IMR-90 (cell line): ENCODE results near the gene MSL3. TPM values are rescaled to one million over a fixed set of nuclear protein-coding genes. Genes with fewer than 3 reads are reported as not detected.

Experiments
- ATAC-seq: fragments of 200-7000 bp; cut with Tn5 transposase; 2 replicates; pipeline ENCODE4 v1.9.1; 2020; ENCODE audit warnings: low read depth, mild to moderate bottlenecking, moderate library complexity
- BruUV-seq: library from RNA; stranded (reverse); fragments of 400-500 nt; replicated peaks from 2 replicates; lab custom pipeline; 2021; lab: Mats Ljungman, UMichigan
- CTCF ChIA-PET: fragments of 300-600 bp; formaldehyde crosslinking; extraction: SDS; loops from one replicate; lab custom pipeline; 2021; ENCODE audit warnings: antibody characterized with exemption; lab: Yijun Ruan, JAX
- POLR2A ChIA-PET: fragments of 300-600 bp; sonication (Branson Sonifier 250); formaldehyde crosslinking; loops from one replicate; lab custom pipeline; 2022; ENCODE audit warnings: antibody characterized with exemption; ENCODE audit not compliant: unreplicated experiment; lab: Charles Lee
- DNase-seq: peaks from one replicate; pipeline ENCODE4 v3.0.0; 2013
- H2AFZ ChIP-seq: replicated peaks from 2 replicates; pipeline ENCODE3; 2013; ENCODE audit warnings: low read length, mild to moderate bottlenecking; ENCODE audit not compliant: poor library complexity
- H2AK5ac ChIP-seq: 2 replicates; pipeline ENCODE4 v1.6.1; 2013; ENCODE audit warnings: low read depth, low read length, inconsistent platforms
- H2AK9ac ChIP-seq: replicated peaks from 2 replicates; pipeline ENCODE3; 2013; ENCODE audit warnings: mild to moderate bottlenecking, low read depth, low read length, moderate library complexity; ENCODE audit not compliant: poor library complexity
- H2BK120ac ChIP-seq: 2 replicates; pipeline ENCODE4 v1.6.1; 2013; ENCODE audit warnings: low read depth, low read length, inconsistent platforms
- H2BK15ac ChIP-seq: 3 replicates; pipeline ENCODE4 v1.6.1; 2013; ENCODE audit warnings: low read depth, low read length, inconsistent platforms
- H2BK20ac ChIP-seq: 2 replicates; pipeline ENCODE4 v1.6.1; 2013; ENCODE audit warnings: low read depth, mild to moderate bottlenecking, inconsistent platforms, low read length, moderate library complexity
- H2BK5ac ChIP-seq: 2 replicates; pipeline ENCODE4 v1.6.1; 2013; ENCODE audit warnings: mild to moderate bottlenecking, low read depth, low read length, inconsistent platforms; ENCODE audit not compliant: poor library complexity, severe bottlenecking
- H3K14ac ChIP-seq: replicated peaks from 2 replicates; pipeline ENCODE4 v1.6.1; 2013; ENCODE audit warnings: low read depth, low read length, inconsistent platforms
- H3K18ac ChIP-seq: 2 replicates; pipeline ENCODE4 v1.6.1; 2013; ENCODE audit warnings: low read depth, low read length, control low read depth
- H3K23ac ChIP-seq: 2 replicates; pipeline ENCODE4 v1.6.1; 2013; ENCODE audit warnings: low read depth, low read length, inconsistent platforms
- H3K27ac ChIP-seq: 2 replicates; pipeline ENCODE4 v1.5.1; 2013; ENCODE audit warnings: mild to moderate bottlenecking, control low read depth, low read length; ENCODE audit not compliant: insufficient read depth
- H3K27me3 ChIP-seq: 2 replicates; pipeline ENCODE4 v1.6.1; 2013; ENCODE audit warnings: low read length; ENCODE audit not compliant: control insufficient read depth, insufficient read depth
- H3K36me3 ChIP-seq: 2 replicates; pipeline ENCODE4 v1.6.1; 2013; ENCODE audit warnings: low read length, mixed read lengths; ENCODE audit not compliant: control insufficient read depth, insufficient read depth
- H3K4ac ChIP-seq: 2 replicates; pipeline ENCODE4 v1.6.1; 2013; ENCODE audit warnings: low read depth, low read length, inconsistent platforms
- H3K4me1 ChIP-seq: 2 replicates; pipeline ENCODE4 v1.6.1; 2013; ENCODE audit warnings: low read length, mixed read lengths; ENCODE audit not compliant: control insufficient read depth, insufficient read depth
- H3K4me2 ChIP-seq: 2 replicates; pipeline ENCODE4 v1.6.1; 2013; ENCODE audit warnings: low read depth, mild to moderate bottlenecking, control low read depth, low read length, moderate library complexity
- H3K4me3 ChIP-seq: 2 replicates; pipeline ENCODE4 v1.5.1; 2013; ENCODE audit warnings: low read depth, mild to moderate bottlenecking, control low read depth, low read length, moderate library complexity; ENCODE audit not compliant: insufficient read depth
- H3K56ac ChIP-seq: 2 replicates; pipeline ENCODE4 v1.6.1; 2013; ENCODE audit warnings: low read length, inconsistent platforms; ENCODE audit not compliant: insufficient read depth; ENCODE audit errors: extremely low read depth
- H3K79me1 ChIP-seq, 2 experiments: 2 replicates each; pipeline ENCODE4 v1.6.1; 2013; ENCODE audit warnings: low read length in 2 of 2, inconsistent platforms in 1 of 2, low read depth in 1 of 2
- H3K9ac ChIP-seq: 2 replicates; pipeline ENCODE4 v1.6.1; 2013; ENCODE audit warnings: low read depth, low read length, control low read depth
- H3K9me1 ChIP-seq: 2 replicates; pipeline ENCODE4 v1.6.1; 2013; ENCODE audit warnings: low read length, inconsistent platforms; ENCODE audit not compliant: insufficient read depth
- H3K9me3 ChIP-seq: 2 replicates; pipeline ENCODE4 v1.6.1; 2013; ENCODE audit warnings: low read length; ENCODE audit not compliant: control insufficient read depth, insufficient read depth
- H4K20me1 ChIP-seq: 2 replicates; pipeline ENCODE4 v1.6.1; 2013; ENCODE audit warnings: low read length, inconsistent platforms; ENCODE audit not compliant: insufficient read depth
- H4K5ac ChIP-seq: 2 replicates; pipeline ENCODE4 v1.6.1; 2013; ENCODE audit warnings: mild to moderate bottlenecking, low read depth, low read length, control low read depth
- H4K8ac ChIP-seq, 2 experiments: 2 replicates each; pipeline ENCODE4 v1.6.1; 2013; ENCODE audit warnings: low read depth in 2 of 2, low read length in 2 of 2, control low read depth in 1 of 2, inconsistent platforms in 1 of 2
- H4K91ac ChIP-seq: 2 replicates; pipeline ENCODE4 v1.6.1; 2013; ENCODE audit warnings: low read depth, low read length, inconsistent platforms; ENCODE audit not compliant: insufficient read depth
- BHLHE40 ChIP-seq: fragments of 150-350 bp; IDR thresholded peaks from 2 replicates; pipeline ENCODE4 v1.6.1; 2016; ENCODE audit warnings: mild to moderate bottlenecking, low read depth, low read length
- CEBPB ChIP-seq: IDR thresholded peaks from 2 replicates; pipeline ENCODE4 v1.6.1; 2012; ENCODE audit warnings: low read depth, low read length, improper control_type of control experiment
- CHD1 ChIP-seq: IDR thresholded peaks from 2 replicates; pipeline ENCODE4 v1.6.1; 2012; ENCODE audit warnings: low read depth, low read length, improper control_type of control experiment
- CTCF ChIP-seq: conservative IDR thresholded peaks from 2 replicates; pipeline ENCODE4 v1.5.1; 2012; ENCODE audit warnings: mild to moderate bottlenecking, low read depth, low read length, improper control_type of control experiment
- ELK1 ChIP-seq: fragments of 150-350 bp; IDR thresholded peaks from 2 replicates; pipeline ENCODE4 v1.6.1; 2016; ENCODE audit warnings: low read depth, mild to moderate bottlenecking, low read length, moderate library complexity, borderline replicate concordance
- FOS ChIP-seq: fragments of 150-350 bp; IDR thresholded peaks from 2 replicates; pipeline ENCODE4 v1.6.1; 2016; ENCODE audit warnings: low read depth, low read length
- MAFK ChIP-seq: IDR thresholded peaks from 2 replicates; pipeline ENCODE4 v1.6.1; 2012; ENCODE audit warnings: low read depth, low read length, improper control_type of control experiment
- MAZ ChIP-seq: IDR thresholded peaks from 2 replicates; pipeline ENCODE4 v1.6.1; 2012; ENCODE audit warnings: low read depth, mild to moderate bottlenecking, low read length, improper control_type of control experiment, moderate library complexity, borderline replicate concordance
- MXI1 ChIP-seq: IDR thresholded peaks from 2 replicates; pipeline ENCODE4 v1.6.1; 2012; ENCODE audit warnings: low read depth, mild to moderate bottlenecking, low read length, moderate library complexity, borderline replicate concordance
- NFE2L2 ChIP-seq: fragments of 150-350 bp; IDR thresholded peaks from 2 replicates; pipeline ENCODE4 v1.6.1; 2016; ENCODE audit warnings: low read depth, mild to moderate bottlenecking, low read length
- POLR2A ChIP-seq: IDR thresholded peaks from 2 replicates; pipeline ENCODE4 v1.6.1; 2012; ENCODE audit warnings: mild to moderate bottlenecking, low read depth, low read length
- RAD21 ChIP-seq: IDR thresholded peaks from 2 replicates; pipeline ENCODE4 v1.6.1; 2012; ENCODE audit warnings: low read length, improper control_type of control experiment
- RCOR1 ChIP-seq: IDR thresholded peaks from 2 replicates; pipeline ENCODE4 v1.6.1; 2012; ENCODE audit warnings: mild to moderate bottlenecking, low read length, improper control_type of control experiment; ENCODE audit not compliant: insufficient replicate concordance
- RFX5 ChIP-seq: IDR thresholded peaks from 2 replicates; pipeline ENCODE4 v1.8.0; 2012; ENCODE audit warnings: low read depth, mild to moderate bottlenecking, low read length, moderate library complexity
- SMC3 ChIP-seq: fragments of 150-350 bp; IDR thresholded peaks from 2 replicates; pipeline ENCODE4 v1.6.1; 2016; ENCODE audit warnings: low read depth, mild to moderate bottlenecking, antibody characterized with exemption, low read length, moderate library complexity
- WGBS, 2 experiments: methylation state at CpG; one replicate each; pipeline versions ENCODE4 v1.1.5 to v1.1.7; 2013; ENCODE audit warnings: missing lambda C conversion rate in 2 of 2; ENCODE audit not compliant: insufficient read length in 1 of 2; ENCODE audit errors: extremely low coverage in 2 of 2; 5-methylcytosine and 5-hydroxymethylcytosine counted together
- dilution Hi-C: fragments of 300-500 bp; cut with HindIII; formaldehyde crosslinking; loops from one replicate; pipeline ENCODE4 v1.14.3; 2018; ENCODE audit warnings: low sequenced_read_pairs; ENCODE audit not compliant: unreplicated experiment
- in situ Hi-C: fragments of 300-500 bp; cut with MboI; formaldehyde crosslinking; loops from 3 replicates; pipeline ENCODE4 v1.14.3; 2019; ENCODE audit warnings: low sequenced_read_pairs, inconsistent platforms, mixed read lengths
- intact Hi-C: fragments of 100-400 bp; cut with micrococcal nuclease; formaldehyde crosslinking; loops from 2 replicates; pipeline ENCODE4 v1.10.0; 2022
- polyA plus RNA-seq, 3 experiments: library from polyadenylated mRNA; depleted of rRNA; stranded (reverse); fragments of >200 nt; gene quantifications; 2 replicates each; pipeline ENCODE4 v1.2.3, GENCODE V29; 2012; ENCODE audit warnings: low replicate concordance in 1 of 3
- total RNA-seq: library from RNA; depleted of rRNA; stranded (reverse); fragments of >200 nt; gene quantifications from 2 replicates; pipeline ENCODE4 v1.2.3, GENCODE V29; 2012
- TF ChIP-seq, protein P1 (sequence below): fragments of 150-350 bp; IDR thresholded peaks from 2 replicates; pipeline ENCODE4 v1.6.1; 2017; ENCODE audit warnings: mild to moderate bottlenecking, antibody characterized with exemption, low read length, low read depth

MSL3 gene
- total and polyA plus RNA-seq, 2 of the 4 experiments (the other 2 are of a cell fraction) = 19.6 to 21.3 TPM

DNA sequence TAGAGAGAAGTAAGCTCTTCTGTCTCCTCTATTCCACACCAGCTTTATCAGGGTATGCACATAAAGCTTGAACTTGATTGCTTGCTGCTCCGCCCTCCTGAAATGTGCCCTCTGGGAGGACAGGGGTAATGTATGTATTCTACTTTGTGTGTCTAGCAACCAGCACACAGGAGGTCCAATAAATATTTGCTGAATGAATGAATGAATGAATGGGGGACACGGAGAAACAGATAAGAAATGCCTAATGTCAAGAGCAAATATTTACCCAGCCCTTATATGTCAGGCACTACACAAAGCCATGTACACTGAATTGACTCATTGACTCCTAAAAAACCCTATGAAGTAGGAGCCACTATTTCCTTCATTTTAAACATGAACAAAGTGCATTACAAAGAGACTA lies 2.3 kb upstream of the MSL3 start:
- Histone ChIP-seq H2AK9ac (no peak overlapping the region), H3K18ac (no peak overlapping the region), H3K27ac (no peak overlapping the region), H2BK20ac (no peak overlapping the region), H4K91ac (no peak overlapping the region), H3K9me3 (no peaks in the 10 kb centered on the region), H4K8ac (no peak overlapping the region), H3K79me1 (no peaks in the 10 kb centered on the region; a peak in 1 of 4 replicates), H3K9ac (no peak overlapping the region), H3K4me2 (no peak overlapping the region), H2BK15ac (no peak overlapping the region), H3K14ac (no peak overlapping the region), H3K56ac (no peak overlapping the region), H3K9me1 (no peaks in the 10 kb centered on the region), H3K27me3 (peaks cover 5% of the 10 kb centered on the region), H3K4me3 (no peak overlapping the region), H3K36me3 (no peaks in the 10 kb centered on the region), H4K5ac (no peak overlapping the region), H2BK5ac (no peak overlapping the region), H3K4me1 (no peaks in the 10 kb centered on the region), H2BK120ac (no peak overlapping the region), H3K23ac (no peak overlapping the region), H2AK5ac (no peak overlapping the region), H2AFZ (no peak overlapping the region), H3K4ac (no peak overlapping the region), H4K20me1 (no peaks in the 10 kb centered on the region)
- in situ Hi-C loops = loop anchor here (25.0 kb wide), 1 partner anchor 1568 kb away; no protein-coding TSS in a partner anchor
- intact Hi-C loops = loop anchor here (5.0 kb wide), 1 partner anchor 88 kb away; the partner anchor contains the start of gene ARHGAP6
- BruUV-seq = no TSS peak
- ChIA-PET CTCF (no interaction called here), POLR2A (no interaction called here)
- DNase-seq (no peak), ATAC-seq (no peak)
- dilution Hi-C loops = no loop called here
- TF ChIP-seq RFX5 = no peak
- TF ChIP-seq CEBPB = no peak
- TF ChIP-seq, protein P1, sequence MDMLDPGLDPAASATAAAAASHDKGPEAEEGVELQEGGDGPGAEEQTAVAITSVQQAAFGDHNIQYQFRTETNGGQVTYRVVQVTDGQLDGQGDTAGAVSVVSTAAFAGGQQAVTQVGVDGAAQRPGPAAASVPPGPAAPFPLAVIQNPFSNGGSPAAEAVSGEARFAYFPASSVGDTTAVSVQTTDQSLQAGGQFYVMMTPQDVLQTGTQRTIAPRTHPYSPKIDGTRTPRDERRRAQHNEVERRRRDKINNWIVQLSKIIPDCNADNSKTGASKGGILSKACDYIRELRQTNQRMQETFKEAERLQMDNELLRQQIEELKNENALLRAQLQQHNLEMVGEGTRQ = no peak
- TF ChIP-seq RAD21 = no peak
- no peak for TF ChIP-seq CTCF
- no peak for TF ChIP-seq MXI1
- no peak for TF ChIP-seq FOS
- TF ChIP-seq POLR2A = no peak
- no peak for TF ChIP-seq SMC3
- TF ChIP-seq BHLHE40 = no peak
- TF ChIP-seq MAZ = no peak
- TF ChIP-seq ELK1 = no peak
- TF ChIP-seq MAFK = no peak
- TF ChIP-seq CHD1 = no peak
- TF ChIP-seq RCOR1 = no peak
- no peak for TF ChIP-seq NFE2L2
- no CpG with 5 or more reads among the region's 2 CpGs for WGBS, 2 experiments
